HG02852 (cell line): ENCODE data around the gene MBD3L3.
A peak's percentile ranks its signal among the peaks of the same experiment; 100 is the strongest.
"Not testable (repeated sequence)": the region's sequence is repeated elsewhere in the genome, so short reads cannot be mapped to it uniquely, and the experiment has no call there.

Experiments
- ATAC-seq: cut with Tn5 transposase; IDR thresholded peaks from one replicate; pipeline ENCODE4 v1.9.1; 2021; ENCODE audit warnings: mild to moderate bottlenecking, moderate library complexity; ENCODE audit not compliant: unreplicated experiment

MBD3L3 gene

DNA sequence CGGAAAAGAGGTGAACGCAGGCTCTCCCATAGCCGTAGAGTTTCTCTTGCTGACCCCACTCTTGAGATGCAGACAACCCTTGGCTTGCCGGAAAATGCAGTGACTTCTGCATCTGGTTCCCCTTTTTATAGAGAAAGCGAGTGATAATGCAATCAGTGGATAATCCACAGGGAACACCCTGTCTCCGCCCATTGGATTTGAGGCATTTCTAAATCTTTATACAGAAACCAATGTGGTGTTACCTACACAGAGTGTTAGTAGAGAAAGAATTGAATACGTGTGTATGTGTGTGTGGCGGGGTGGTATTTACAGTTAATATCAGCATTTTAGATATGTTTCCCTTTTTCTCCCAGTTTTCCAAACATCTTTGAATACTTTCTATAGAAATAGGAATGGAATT, at the start of gene MBD3L3:
Gene MBD3L3 (minus strand): TSS at position 101 of the 400 bp plus-strand sequence. CDS start 71 bp downstream, at position 30.
- not testable (repeated sequence) for ATAC-seq

DNA sequence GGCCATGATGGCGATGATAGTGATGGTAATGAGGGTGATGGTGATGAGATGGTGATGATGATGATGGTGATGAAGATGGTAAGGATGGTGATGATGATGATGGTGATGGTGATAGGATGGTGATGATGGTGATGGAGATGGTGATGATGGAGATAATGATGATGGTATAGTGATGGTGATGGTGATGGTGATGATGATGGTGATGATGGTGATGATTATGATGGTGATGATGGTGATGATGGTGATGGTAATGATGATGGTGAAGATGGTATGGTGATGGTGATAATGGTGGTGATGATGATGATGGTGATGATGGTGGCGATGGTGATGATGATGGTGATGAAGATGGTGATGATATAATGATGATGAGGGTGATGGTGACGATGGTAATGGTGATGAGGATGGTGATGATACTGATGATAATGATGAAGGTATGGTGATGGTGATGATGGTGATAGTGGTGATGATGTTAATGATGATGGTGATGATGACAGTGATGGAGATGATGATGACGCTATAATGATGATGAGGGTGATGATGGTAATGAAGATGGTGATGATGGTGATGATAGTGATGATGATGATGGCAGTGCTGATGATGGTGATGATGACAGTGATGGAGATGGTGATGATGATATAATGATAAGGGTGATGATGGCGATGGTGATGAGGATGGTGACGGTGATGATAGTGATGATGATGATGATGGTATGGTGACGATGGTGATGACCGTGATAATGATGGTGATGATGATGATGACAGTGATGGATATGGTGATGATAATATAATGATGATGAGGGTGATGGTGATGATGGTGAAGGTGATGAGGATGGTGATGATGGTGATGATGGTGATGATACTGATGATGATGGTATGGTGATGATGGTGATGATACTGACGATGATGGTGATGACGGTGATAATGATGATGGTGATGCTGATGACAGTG, 48.5 kb upstream of the MBD3L3 start:
- ATAC-seq: no peak

DNA sequence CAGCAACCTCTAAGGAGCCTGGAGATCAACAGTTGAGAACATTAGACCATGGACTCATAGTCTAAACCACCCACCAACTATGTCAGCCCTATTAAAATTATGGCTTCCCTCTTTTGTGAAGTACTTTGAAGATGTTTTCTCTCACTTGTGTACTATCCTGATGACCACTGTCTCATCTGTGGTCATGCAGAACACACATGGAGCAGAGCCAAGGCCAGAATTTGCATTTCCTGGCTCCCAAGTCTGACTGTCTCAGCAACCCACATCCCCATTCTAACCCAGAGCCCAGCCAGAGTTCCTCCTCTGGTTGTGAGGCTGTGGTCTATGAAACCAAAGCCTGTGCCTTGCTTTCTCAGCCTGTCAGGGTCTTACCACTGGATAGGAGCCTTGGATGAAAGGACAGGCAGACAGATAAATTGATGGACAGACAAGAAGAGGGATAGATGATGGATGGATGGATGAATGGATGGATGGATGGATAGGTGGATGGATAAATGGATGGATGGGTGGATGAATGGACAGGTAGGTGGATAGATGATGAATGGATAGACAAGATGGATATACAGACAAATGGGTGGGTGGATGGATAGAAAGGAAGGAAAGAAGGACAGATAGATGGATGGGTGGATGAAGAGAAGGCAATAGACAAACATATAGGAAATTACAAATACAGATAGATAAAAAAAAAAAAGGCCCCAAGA, 46.4 kb upstream of the MBD3L3 start:
- ATAC-seq: no peak

DNA sequence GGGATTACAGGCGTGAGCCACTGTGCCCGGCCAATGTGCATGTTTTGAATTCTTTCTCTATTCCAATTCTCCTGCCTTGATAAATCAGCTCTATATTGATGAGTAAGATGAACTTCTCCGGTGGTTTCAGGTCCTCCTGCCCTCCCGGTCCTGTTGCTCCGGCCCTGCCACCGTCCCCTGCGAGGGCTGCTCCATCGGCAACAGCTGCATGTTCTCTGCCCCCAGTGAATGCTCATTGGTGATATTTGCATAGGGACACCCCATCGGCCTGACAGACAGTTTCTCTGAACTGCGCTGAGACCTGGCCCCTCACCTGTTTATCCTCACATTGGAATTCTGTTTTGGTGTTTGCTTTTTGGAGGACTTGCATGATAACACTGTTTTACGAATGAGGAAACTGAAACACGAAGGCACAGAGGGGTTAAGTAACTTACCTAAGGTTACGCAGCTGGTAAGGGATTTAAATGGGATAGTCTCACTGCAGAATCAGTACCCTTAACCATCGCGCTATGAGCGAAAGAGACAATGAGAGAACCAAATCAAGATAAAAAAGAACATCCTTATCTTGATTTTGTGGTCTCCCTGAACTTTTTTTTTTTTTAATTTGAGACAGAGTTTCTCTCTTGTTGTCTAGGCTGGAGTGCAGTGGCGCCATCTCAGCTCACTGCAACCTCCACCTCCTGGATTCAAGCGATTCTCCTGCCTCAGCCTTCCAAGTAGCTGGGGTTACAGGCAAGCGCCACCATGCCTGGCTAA, 43.2 kb upstream of the MBD3L3 start:
- ATAC-seq: no peak

DNA sequence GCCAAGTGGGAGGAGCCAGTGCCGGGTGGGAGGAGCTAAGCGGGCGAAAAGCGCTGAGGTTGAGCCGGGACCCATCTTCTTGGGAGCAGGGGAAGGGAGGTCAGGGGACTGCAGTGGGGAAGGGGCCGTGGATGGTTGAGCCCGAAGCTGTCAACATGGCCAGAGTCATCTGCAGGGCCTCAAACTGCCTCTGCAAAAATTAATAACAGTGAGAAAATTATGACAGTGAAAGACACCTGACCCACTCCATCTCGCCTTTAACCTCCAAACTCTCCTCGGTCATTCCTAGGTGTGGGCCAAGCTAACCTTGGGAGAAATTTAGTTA, 41.1 kb upstream of the MBD3L3 start:
- no peak for ATAC-seq

- ATAC-seq: peak; percentile 78
Measured at GRCh38 chr19:7098701-7099596, 40.5 kb upstream of the MBD3L3 start.

GRCh38 chr19:7098096-7098495, 39.6 kb upstream of the MBD3L3 start:
- ATAC-seq: no peak

- ATAC-seq: no peak
Measured at GRCh38 chr19:7088999-7089398, 30.5 kb upstream of the MBD3L3 start.

DNA sequence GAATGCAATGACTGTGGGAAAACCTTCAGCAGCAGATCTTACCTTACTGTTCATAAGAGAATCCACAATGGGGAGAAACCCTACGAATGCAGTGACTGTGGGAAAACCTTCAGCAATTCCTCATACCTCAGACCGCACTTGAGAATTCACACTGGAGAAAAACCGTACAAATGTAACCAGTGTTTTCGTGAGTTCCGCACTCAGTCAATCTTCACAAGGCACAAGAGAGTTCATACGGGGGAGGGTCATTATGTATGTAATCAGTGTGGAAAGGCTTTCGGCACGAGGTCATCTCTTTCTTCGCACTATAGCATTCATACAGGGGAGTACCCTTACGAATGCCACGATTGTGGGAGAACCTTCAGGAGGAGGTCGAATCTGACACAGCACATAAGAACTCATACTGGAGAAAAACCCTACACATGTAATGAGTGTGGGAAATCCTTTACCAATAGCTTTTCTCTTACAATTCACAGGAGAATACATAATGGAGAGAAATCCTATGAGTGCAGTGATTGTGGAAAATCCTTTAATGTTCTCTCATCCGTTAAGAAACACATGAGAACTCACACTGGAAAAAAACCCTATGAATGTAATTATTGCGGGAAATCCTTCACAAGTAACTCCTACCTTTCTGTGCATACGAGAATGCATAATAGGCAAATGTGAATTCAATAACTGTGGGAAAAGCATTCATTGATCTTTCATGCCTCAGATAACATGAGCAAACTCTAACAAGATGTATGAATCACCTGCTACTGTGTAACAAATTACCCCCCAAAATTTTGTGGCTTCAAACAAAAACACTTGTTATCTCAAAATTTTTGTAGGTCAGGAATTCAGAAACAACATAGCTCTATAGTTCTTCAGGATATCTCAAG, 24.8 kb upstream of the MBD3L3 start:
- no peak for ATAC-seq

- no peak for ATAC-seq
Measured at GRCh38 chr19:7078008-7078407, 19.5 kb upstream of the MBD3L3 start.

DNA sequence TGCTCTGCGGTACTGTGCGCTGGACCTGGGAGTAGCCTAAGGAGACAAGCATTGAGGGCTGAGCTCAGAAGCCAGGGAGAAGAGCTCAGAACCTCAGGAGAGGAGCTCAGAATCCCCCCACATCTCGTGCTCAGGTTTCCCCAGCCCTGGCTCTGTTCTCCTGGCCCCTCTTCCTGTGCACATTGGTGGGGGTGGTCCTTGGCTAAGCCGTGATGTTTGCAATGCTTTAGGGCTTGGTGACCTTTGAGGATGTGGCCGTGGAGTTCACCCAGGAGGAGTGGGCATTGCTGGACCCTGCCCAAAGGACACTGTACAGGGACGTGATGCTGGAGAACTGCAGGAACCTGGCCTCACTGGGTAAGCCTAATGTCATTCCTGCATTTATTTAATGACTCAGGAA, 17.7 kb upstream of the MBD3L3 start:
- ATAC-seq: no peak

- no peak for ATAC-seq
Measured at GRCh38 chr19:7074705-7075282, 16.3 kb upstream of the MBD3L3 start.

- no peak for ATAC-seq
Measured at GRCh38 chr19:7072541-7072940, 14.1 kb upstream of the MBD3L3 start.

DNA sequence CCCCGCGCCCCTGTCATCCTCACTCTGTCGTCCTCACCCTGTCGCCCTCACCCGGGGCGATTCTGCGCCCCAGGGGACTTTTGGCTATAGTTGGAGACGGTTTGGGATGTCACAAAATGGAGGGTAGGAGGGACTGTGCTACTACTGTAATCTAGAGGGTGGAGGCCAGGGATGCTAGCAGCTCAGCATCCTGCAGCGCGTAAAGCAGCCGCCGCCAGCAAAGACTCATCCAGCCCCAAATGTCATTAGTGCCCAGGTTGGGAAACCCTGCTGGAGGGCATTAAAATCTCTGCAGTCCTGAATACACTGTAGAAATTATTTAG, 11.4 kb upstream of the MBD3L3 start:
- ATAC-seq: no peak

GRCh38 chr19:7069042-7069903, 10.8 kb upstream of the MBD3L3 start, which contains the start of gene ZNF557:
TSS of gene ZNF557 (plus strand) at chr19:7069703. CDS start at chr19:7075075, 5,372 bp downstream.
- ATAC-seq: peak; percentile 91

DNA sequence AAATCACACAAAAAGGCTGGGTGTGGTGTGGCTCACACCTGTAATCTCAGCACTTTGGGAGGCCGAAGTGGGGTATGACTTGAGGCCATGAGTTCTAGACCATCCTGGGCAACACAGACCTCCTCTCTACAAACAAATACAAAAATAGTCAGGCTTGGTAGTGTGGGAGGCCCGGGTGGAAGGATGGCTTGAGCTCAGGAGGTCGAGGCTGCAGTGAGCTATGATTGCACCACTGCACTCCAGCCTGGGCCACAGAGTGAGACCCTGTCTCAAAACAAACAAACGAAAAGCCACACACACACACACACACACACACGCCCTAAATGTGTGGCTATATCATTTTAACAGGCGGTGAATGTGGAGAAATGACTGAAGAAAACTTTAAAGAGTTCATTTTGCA, 10.1 kb upstream of the MBD3L3 start:
- no peak for ATAC-seq

- no peak for ATAC-seq
Measured at GRCh38 chr19:7067716-7068115, 9.2 kb upstream of the MBD3L3 start.

DNA sequence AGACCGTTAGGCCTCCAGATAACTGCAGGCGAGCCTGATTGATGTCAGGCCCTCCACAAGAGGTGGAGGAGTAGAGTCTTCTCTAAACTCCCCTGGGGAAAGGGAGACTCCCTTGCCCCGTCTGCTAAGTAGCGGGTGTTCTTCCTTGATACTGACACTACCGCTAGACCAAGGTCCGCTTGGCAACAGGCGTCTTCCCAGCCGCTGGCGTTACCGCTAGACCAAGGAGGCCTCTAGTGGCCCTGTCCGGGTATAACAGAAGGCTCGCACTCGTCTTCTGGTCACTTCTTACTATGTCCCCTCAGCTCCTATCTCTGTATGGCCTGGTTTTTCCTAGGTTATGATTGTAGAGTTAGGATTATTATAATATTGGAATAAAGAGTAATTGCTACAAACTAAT, 8.6 kb upstream of the MBD3L3 start:
- not testable (repeated sequence) for ATAC-seq
